B cell (primary cell): ENCODE data around the gene CMIP.

Source experiments
- EZH2 ChIP-seq: IDR thresholded peaks from 2 replicates; pipeline ENCODE4 v1.6.1; 2012; ENCODE audit warnings: borderline replicate concordance, low read depth, mild to moderate bottlenecking, moderate library complexity, low read length; ENCODE audit not compliant: insufficient read depth, poor library complexity, severe bottlenecking
- TF ChIP-seq, protein P1 (sequence below): fragments of 200-600 bp; IDR thresholded peaks from one replicate; pipeline ENCODE4 v1.8.0; 2022; ENCODE audit warnings: antibody characterized with exemption, mild to moderate bottlenecking

GRCh38 chr16:81527477-81528178 lies 83.0 kb downstream of the CMIP start:
- no peak for TF ChIP-seq EZH2
- TF ChIP-seq, protein P1, sequence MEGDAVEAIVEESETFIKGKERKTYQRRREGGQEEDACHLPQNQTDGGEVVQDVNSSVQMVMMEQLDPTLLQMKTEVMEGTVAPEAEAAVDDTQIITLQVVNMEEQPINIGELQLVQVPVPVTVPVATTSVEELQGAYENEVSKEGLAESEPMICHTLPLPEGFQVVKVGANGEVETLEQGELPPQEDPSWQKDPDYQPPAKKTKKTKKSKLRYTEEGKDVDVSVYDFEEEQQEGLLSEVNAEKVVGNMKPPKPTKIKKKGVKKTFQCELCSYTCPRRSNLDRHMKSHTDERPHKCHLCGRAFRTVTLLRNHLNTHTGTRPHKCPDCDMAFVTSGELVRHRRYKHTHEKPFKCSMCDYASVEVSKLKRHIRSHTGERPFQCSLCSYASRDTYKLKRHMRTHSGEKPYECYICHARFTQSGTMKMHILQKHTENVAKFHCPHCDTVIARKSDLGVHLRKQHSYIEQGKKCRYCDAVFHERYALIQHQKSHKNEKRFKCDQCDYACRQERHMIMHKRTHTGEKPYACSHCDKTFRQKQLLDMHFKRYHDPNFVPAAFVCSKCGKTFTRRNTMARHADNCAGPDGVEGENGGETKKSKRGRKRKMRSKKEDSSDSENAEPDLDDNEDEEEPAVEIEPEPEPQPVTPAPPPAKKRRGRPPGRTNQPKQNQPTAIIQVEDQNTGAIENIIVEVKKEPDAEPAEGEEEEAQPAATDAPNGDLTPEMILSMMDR = no peak
